GM18873 (cell line): ENCODE data around the gene AJM1.
"Not testable (repeated sequence)": the region's sequence is repeated elsewhere in the genome, so short reads cannot be mapped to it uniquely, and the experiment has no call there.

ENCODE experiments used
- ATAC-seq: cut with Tn5 transposase; IDR thresholded peaks from one replicate; pipeline ENCODE4 v1.9.1; 2021; ENCODE audit warnings: mild to moderate bottlenecking, moderate library complexity, moderate number of reproducible peaks; ENCODE audit not compliant: unreplicated experiment, low FRiP score

The AJM1 gene

DNA sequence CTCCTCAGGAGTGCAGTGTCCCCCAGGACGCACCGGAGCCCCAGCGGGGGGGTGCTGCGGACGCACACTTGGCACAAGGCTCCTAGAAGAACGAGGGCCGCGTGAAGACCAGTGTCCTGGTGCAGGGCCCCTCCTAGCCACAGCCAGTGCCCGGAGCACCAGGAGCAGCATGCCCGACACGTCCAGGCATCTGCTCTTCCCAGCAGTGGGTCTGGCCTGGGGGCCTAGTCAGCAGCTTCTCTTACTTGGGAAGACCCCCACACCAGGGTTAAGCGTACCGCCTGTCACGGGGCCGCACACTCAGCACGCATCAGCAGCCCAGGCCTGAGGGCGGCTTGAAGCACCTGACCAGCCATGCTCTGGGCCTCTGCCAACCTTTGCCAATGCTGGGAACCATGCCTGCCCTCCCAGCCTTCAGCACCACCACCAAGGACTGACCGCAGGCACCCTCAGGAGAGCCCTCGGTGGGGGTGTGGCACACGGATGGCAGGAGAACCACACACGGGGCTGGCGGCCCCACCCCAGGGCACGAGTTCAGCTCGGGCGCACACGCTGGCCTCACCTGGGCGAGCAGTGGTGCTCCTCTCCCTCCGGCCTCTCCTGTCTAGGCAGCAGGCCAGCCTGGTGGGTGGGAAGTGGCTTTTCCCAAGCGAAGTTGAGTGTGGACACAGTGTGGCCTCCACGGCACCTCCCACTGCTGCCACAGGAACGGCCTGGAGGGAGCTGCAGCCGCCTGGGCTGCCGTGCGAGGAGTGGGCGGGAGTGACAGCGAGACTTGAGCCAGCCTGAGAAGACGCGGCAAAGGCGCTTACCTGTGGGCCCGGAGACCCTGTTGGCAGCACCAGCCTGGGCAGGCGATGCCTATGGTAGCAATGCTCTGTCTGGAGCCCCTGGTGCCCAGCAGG lies 12.0 kb upstream of the AJM1 start:
- no peak for ATAC-seq

DNA sequence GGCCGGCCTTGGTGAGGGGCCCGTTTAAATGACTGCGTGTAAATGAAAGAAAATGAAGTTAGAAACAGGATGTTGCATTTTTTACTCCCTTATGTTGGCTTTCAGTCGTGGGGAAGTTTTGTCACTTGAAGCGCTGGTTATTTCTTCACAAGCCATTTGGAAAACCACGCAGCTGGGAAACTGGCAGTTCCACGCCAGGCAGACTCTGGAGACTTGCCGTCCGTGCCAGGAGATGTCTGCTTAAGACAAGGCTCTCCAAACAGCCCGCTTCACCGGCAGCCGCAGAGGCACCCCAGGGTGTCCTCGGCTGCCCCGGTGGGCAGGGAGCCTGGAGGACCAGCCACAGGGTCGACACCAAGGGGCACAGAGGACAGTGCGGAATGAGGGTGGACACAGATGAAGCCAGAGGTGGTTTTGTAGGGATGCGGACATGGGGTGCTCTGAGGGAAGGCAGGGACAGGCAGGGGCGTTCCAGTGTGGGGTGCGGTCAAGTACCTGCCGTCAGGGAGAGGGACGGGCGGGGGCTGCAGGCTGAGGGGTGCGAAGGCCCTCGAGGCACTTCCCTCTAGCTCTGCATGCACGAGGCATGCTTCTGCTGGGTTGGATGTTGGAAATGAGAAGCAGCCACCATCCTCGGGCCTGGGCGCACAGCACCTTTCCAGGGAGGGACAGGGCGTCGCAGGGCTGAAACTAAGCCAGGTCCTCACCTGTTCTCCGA lies 11.1 kb upstream of the AJM1 start:
- ATAC-seq: no peak

DNA sequence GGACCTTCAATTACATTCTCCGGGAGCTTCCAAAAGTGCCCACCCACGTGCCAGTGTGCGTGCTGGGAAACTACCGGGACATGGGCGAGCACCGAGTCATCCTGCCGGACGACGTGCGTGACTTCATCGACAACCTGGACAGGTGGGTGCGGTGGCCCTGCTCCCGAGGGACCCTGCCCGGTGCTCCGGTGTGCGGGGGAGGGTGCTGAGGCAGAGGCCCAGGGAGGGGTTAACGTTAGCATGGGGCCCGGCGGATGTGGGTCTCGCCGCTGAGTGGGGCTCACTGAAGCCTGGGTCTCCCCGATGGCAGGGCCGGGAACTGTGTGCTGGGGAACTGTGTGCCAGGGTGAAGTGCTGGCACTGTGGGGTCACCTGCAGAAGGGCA lies 10.6 kb upstream of the AJM1 start:
- no peak for ATAC-seq

DNA sequence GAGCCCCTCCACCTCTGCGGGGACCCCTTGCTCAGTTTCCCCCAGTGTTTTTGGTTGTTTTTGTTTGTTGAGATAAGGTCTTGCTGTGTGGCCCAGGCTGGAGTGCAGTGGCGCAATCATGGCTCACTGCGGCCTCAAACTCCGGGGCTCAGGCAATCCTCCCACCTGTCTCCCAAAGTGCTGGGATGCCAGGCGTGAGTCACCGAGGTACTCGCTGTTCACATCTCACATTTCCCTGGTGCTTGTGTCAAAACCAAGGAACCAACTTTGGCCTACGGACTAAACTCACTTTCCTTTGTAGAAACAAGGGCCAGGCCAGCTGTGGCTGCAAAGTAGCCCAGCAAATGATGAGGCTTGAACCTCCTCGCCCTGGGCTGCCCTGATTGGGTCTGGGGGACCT lies 9.7 kb upstream of the AJM1 start:
- no peak for ATAC-seq

DNA sequence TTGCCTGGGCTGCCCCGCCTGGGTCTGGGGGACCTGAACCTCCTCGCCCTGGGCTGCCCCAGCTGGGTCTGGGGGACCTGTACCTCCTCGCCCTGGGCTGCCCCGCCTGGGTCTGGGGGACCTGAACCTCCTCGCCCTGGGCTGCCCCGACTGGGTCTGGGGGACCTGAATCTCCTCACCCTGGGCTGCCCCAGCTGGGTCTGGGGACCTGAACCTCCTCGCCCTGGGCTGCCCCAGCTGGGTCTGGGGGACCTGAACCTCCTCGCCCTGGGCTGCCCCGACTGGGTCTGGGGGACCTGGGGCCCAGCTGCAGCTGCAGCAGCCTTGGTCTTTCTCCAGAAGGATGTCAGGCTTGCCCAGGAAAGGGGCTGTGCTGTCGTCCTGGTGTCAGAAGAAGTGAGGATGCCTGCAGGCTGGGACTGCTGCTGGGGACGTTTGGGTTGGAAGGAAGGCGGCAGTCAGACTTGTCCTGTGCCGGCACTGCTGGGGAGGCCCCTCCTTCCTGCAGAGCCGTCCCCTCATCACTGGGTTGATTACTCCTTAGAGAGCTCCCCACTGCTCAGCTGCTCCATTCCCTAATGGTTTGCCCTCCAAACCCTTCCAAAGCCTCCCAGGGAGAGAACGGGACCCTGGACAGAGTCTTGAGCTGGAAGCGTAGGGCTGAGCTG lies 8.8 kb upstream of the AJM1 start:
- not testable (repeated sequence) for ATAC-seq

DNA sequence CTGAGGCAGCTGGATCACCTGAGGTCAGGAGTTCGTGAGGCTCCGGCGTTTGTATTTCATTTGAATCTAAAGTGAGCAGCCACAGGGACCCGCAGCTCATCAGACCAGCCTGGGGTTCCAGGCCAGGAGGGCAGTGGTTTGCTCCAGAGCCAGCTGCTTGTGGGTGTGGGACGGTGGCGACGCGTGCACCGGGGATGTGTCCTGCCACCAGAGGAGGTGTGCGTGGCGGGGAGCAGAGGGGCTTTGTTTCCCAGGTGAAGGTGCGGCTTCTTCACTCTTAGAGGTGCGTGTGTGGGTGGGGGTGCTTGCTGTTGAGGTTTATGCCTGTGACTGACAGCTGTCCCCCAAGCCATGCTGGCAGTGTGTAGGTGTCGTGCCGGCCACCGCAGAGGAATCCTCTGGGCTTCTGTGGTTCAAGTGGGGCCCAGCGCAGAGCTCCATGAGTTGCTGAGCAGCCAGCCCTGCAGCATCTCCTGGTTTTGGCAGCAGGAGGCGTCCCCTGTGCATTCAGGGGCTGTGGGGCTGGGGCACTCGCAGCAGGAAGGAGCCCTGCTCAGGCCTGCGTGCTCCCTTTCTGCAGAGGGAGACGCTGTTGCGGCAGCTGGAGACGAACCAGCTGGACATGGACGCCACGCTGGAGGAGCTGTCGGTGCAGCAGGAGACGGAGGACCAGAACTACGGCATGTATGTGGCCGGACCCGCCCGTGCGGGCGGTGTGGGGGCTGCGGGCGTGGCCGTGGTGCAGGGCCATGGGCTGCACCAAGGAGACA lies 6.9 kb upstream of the AJM1 start:
- no peak for ATAC-seq

DNA sequence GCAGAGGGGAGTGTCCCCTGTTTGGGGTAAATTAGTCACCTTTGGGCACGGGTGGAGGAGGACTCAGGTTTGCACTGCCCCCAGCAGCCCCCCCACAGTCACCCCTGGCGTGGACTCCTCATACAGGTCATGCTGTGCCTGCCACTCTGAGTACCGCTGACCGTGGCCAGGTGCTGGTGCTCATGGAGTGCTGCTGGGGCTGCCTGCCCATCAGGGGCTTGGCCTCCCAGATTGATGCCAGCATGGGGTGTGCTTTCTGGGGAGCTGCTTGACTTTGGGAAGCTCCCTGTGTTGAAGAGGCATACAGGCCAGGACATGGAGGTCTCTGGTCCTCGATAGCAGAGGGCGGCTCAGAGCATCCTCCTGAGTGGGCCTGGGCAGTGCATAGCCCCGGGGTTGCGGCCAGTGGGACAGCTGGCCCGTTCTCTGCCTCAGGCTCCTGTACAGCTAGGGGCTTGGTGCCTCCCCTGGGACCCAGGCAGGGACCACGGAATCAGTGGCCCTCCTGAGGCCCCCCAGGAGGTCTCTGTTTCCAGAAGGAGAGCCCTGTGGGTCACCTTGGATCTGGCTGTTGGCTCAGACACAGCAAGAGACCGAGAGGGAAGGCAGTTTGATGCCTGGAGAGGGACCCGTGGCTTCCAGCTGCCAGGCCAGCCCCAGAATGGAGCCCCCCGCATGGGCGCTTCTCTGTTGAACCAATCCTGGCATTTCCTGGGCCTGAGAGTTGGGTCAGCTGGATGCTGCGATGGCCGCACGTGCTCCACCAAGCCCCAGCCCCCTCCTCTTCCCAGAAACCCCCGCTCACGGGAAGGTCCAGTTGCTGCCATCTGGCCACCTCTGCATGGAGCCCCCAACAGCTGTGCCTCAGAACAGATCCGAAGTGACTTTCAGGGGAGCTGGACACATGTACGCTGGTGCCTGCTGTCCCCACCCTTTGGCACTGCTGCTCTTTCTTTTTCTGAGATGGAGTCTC lies 6.1 kb upstream of the AJM1 start:
- no peak for ATAC-seq

DNA sequence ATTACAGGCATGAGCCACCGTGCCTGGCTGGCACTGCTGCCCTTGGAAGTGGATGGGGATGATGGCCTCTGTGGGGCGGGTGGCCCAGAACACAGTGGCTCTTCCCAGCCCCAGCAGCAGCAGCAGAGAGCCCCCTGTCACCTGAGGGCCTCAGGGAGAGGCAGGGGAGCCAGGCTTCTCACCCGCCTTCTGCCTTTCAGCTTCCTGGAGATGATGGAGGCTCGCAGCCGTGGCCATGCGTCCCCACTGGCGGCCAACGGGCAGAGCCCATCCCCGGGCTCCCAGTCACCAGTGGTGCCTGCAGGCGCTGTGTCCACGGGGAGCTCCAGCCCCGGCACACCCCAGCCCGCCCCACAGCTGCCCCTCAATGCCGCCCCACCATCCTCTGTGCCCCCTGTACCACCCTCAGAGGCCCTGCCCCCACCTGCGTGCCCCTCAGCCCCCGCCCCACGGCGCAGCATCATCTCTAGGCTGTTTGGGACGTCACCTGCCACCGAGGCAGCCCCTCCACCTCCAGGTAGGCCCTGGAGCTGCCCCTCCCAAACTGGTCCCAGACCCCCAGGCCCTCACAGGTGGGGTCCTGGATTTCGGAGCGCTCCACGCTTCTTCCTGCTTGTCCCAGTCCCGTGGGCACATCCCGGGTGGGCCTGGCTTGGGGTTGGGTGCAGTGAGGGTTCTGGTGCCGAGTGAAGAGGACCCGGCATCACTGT lies 5.0 kb upstream of the AJM1 start:
- no peak for ATAC-seq

DNA sequence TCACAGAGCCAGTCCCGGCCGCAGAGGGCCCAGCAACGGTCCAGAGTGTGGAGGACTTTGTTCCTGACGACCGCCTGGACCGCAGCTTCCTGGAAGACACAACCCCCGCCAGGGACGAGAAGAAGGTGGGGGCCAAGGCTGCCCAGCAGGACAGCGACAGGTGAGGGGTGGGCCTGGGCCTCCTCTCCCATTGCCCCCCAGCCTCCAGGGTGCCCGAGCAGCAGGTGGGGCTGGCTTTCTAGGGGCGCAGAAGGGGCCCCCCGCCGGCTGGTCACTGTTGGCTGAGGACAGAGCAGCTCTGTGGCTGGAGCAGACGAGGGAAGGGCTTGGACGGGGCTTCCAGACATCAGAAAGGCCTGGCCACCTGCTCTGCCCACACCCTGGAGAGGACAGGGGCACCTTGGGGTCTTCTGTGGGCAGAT lies 4.4 kb upstream of the AJM1 start:
- ATAC-seq: not testable (repeated sequence)

DNA sequence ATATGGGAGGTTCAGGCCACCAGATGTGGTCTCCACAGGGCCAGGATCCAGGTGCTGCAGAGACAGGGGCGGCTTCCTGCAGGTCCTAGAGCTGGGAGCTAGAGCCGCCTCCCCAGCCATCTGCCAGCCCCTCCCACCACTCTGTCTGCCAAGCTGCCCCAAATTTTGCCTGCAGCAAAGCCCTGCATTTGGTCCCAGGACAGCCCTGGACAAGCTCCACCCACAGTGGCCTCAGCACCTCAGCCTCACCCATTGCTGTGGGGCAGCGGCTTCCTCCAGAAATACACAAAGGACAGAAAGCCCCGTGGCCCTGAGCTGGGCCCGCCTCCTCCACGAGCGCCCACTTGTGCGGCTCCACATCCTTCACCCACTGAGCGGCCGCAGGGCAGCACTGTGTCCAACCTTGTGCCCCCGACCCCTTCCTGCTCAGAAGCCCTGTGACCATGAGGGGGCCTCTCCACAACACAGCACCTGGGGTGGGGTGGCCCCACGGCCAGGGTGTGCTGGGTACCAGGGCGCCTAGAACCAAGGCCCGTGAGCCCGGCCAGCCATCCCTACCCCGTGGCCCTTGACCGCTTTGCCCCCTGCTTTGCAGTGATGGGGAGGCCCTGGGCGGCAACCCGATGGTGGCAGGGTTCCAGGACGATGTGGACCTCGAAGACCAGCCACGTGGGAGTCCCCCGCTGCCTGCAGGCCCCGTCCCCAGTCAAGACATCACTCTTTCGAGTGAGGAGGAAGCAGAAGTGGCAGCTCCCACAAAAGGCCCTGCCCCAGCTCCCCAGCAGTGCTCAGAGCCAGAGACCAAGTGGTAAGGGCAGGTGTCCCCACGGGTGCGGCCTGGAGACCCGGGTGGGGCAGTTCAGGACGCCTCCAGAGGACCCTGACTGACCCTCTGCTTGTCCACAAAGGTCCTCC lies 3.7 kb upstream of the AJM1 start:
- ATAC-seq: no peak

DNA sequence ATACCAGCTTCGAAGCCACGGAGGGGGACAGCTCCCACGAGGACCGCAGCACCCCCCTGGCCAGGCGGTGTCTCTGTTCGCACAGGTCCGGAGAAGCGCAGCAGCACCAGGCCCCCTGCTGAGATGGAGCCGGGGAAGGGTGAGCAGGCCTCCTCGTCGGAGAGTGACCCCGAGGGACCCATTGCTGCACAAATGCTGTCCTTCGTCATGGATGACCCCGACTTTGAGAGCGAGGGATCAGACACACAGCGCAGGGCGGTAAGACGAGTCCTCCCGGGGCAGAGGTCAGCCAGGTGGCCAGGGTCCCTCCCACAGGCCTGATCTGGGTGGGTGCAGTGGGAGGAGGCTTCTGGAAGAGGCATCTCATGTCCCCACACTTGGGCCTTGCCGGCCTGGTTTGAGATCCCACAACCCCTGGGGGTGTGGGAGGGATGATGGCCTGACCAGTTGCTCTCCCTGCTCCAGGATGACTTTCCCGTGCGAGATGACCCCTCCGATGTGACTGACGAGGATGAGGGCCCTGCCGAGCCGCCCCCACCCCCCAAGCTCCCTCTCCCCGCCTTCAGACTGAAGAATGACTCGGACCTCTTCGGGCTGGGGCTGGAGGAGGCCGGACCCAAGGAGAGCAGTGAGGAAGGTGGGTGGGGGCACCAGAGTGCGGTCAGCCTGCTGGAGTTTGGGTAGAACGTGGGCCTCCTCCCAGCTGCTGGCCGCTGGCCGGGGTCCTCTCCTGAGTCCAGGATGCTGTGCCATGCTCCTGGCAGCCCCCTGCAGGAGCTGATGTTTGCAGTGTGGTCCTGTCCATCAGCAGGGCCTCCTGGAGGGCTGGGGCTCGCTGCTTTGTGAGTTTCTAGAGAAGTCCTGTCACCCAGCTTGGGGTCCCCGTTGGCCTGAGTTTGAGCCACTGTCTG lies 2.8 kb upstream of the AJM1 start:
- no peak for ATAC-seq

DNA sequence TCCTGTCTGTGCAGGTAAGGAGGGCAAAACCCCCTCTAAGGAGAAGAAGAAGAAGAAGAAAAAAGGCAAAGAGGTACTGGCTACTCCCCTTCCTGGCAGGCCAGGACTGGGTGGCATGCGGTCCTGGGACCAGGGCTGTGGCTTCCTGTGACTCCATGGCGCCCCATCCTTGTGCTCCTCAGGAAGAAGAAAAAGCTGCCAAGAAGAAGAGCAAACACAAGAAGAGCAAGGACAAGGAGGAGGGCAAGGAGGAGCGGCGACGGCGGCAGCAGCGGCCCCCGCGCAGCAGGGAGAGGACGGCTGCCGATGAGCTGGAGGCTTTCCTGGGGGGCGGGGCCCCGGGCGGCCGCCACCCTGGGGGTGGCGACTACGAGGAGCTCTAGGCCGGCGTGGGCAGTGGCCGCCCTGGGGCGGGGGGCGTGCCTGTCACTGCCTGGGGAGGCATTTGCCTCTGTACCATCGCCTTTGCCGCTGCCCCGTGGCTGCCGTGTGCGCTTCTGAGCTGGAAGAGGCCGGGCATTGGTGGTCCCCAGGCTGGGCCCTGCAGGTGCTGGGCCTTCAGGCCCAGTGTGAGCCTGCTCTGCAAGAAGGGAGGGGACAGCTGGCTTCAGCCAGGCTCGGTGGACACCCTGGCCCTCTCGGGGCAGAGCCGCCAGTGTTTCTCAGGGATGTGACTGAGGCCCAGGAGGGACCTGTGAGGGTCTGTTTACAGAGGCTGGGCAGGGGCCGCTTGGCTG lies 2.0 kb upstream of the AJM1 start:
- ATAC-seq: no peak

DNA sequence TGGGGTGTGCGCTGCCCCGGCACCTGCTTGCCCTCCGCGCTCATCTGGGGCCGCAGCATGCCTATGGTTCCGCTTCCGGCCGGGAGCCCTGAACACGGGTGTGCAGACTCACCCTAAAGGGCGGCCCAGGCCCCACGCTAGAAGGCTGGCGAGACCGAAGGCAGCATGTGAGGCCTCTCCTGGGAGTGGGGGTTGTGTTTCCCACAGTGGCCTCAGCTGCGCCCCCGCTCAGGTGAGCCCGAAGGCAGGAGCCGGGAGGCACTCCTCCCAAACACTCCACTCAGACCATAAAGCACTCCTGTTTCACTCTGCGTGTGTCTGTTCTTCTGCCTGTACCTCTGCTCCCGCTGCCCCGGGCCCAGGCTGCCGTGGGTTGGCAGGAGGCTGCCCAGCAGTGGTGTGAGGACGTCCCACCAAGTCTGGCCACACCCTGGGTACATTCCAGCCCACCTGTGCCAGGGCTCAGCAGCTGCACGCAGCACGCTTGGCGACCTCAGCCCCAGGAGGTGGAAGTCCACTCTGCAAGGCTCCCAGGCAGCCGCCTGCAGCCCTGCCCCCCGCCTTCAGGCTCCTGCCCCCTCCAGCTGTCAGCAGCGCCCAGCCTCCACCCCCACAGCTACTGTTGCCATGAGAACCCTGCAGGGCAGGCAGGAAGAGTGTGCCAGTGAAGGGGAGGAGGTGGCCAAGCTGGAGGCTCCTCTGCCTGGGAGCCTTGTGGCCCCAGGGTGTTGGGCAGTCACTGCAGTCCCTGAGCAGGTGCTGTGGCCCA lies 1.2 kb upstream of the AJM1 start:
- no peak for ATAC-seq

DNA sequence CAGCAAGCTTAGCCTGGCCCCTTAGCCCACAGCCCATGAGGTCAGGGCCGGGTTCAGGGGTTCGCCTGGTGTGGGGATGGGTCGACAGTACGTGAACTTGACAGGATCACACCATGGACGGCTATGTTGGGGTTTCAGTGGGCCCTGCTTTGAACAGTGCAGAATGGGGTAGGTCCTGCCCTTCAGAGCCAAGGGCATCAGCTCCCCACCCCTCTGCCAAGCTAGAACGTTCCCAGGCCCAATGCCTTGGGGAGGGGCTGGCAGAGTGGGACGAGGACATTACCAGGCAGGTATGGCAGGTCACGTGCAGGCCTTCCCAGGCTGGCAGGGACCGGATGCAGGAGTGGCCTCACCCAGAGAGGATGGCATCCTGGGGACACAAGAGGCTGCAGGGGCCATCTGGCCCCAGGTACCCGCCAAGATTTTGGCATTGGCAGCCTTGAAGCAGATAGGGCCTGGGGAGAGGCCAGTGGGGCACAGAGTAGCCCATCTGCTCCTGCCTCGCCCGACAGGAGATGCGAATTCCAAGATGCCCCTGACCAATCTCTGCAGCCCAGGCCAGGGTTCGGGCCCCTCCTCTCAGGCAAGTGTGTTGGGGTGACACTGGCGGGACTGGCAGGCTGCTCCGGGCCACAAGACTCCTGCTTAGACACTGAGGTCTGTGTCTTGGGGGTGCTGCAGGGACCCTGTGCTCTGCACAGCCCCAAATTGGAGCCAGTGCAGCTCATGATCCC lies 465 bp upstream of the AJM1 start:
- ATAC-seq: not testable (repeated sequence)
